ENCODE measurements around the gene NRG2. TPM values are rescaled to one million over a fixed set of nuclear protein-coding genes. Genes with fewer than 3 reads are reported as not detected.

NRG2 gene
- total RNA-seq, 4 donors from 2014 or later: 5.3 to 8.8 (median 7.5) TPM

DNA sequence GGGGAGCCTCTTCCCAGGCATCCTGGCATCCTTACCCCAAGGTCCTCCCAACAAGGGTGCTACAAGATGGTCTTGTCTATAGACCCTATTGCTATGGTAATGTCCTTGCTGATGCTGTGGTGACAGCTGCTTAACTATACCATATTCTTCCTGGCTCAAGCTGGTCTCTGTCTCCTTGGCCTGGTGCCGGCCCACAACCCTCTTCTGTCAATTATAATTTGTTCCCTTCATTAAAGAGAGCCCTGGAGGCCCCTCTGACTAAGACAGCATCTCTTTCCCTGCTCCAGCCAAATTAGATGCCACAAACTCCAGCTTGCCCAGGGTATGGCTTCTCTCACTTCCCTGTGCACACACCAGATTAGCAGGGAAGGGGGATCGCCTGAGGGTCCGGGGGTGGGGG, 160.8 kb downstream of the NRG2 start:
- DNase-seq (ENCODE audit: low spot score in 2 of 2): no peak
- 59 to 62% methylated on average over 3 of the region's 3 CpGs for WGBS, 2 donors
- H3K4me3 ChIP-seq (ENCODE audit: low read depth, poor library complexity, severe bottlenecking): no peak overlapping the region
- intact Hi-C loops (cut with DNase I; ENCODE audit: low total_unique reads): no loop called here
- TF ChIP-seq, protein P1, sequence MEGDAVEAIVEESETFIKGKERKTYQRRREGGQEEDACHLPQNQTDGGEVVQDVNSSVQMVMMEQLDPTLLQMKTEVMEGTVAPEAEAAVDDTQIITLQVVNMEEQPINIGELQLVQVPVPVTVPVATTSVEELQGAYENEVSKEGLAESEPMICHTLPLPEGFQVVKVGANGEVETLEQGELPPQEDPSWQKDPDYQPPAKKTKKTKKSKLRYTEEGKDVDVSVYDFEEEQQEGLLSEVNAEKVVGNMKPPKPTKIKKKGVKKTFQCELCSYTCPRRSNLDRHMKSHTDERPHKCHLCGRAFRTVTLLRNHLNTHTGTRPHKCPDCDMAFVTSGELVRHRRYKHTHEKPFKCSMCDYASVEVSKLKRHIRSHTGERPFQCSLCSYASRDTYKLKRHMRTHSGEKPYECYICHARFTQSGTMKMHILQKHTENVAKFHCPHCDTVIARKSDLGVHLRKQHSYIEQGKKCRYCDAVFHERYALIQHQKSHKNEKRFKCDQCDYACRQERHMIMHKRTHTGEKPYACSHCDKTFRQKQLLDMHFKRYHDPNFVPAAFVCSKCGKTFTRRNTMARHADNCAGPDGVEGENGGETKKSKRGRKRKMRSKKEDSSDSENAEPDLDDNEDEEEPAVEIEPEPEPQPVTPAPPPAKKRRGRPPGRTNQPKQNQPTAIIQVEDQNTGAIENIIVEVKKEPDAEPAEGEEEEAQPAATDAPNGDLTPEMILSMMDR (IDR thresholded peaks at IDR 0.05): no peak
- no peak for TF ChIP-seq POLR2A (IDR thresholded peaks at IDR 0.05)

DNA sequence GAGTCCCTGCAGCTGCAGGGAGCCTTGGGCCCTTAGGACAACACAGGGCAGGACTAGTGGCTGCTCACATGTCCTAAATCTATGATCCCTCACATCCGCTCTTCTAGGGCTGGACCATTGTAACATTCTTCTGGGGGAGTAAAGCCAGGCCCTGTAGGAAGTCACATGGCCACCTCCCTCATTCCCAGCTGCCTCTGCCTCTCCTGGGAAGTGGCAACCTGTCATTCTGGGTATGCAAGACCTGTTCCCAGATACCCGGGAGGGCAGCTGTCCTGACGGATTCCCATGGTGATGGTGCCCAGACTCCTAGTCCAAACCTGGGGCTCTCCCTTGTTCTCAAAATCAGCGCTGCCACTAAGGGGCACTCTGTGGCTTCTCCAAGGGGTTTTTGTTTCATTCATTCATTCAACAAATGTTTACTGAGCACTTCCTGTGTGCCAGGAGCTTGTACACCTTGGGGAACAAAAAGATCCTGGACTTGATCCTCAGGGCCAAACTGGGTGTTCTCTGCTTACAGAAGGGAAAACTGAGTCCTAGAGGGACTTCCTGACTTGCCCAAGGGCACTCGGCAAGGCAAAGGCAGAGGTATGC, 161.9 kb downstream of the NRG2 start:
- 65 to 75% methylated on average over 5 of the region's 5 CpGs for WGBS, 2 donors
- intact Hi-C loops (cut with DNase I; ENCODE audit: low total_unique reads): no loop called here
- no peak for DNase-seq (ENCODE audit: low spot score in 2 of 2)
- no peak for TF ChIP-seq POLR2A (IDR thresholded peaks at IDR 0.05)
- TF ChIP-seq, protein P1 (IDR thresholded peaks at IDR 0.05): no peak
- H3K4me3 ChIP-seq (ENCODE audit: low read depth, poor library complexity, severe bottlenecking): no peak overlapping the region

DNA sequence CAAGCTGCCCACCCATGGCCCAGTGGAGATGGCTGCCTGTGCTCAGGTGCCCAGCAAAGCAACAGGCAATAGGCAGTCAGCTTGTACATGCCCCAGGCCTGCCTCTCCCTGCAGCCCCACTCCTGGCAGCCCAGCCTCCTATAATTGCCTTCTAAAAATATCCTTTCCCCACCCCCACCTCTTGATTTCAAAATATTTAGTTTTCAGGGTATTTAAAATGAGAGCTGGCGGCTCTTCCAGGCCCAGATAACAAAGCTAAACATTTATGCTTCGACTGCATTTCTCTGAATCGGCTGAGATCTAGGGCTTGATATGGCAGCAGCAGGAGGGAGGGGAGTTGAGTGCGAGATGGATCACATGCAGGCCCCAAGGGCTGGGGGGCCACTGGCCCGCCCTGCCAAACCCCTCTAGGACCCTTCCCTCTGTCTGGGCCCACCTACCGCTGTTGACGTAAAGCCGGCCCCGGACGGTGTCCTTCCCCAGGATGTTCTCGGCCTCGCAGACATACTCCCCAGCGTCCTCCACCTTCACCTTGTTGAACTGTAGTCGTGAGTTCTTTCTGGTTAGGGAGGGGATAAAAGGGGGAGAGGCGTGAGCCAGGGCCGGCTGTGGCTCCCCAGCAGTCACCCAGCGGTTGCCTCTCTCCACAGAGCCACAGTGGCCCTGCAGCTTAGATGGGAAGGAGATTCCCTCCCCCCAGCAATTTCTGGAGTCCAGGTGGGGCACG, 162.5 kb downstream of the NRG2 start:
- WGBS, 2 donors: 60 to 63% methylated on average over 18 of the region's 18 CpGs
- intact Hi-C loops (cut with DNase I; ENCODE audit: low total_unique reads): no loop called here
- H3K4me3 ChIP-seq (ENCODE audit: low read depth, poor library complexity, severe bottlenecking): no peak overlapping the region
- no peak for TF ChIP-seq POLR2A (IDR thresholded peaks at IDR 0.05)
- TF ChIP-seq, protein P1 (IDR thresholded peaks at IDR 0.05): no peak
- no peak for DNase-seq (ENCODE audit: low spot score in 2 of 2)

DNA sequence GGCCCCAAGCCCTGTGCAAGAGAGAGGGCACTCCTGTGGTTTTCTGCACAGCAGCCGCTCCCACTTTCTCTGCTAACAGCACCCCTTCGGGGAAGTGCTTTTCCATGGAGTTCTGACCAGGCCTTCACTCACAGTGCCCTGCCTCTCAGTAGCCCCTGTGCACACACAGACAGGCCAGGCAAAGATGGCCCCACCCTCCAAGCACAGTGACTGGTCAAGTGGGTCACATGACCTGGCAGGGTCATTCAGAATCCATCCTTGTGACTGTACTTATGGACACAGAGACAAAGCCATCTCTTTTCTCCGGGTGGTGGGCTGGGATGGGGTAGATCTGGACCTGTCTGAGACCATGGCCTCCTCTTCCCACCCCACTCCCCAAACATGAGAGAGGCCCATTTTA, 165.0 kb downstream of the NRG2 start:
- H3K4me3 ChIP-seq (ENCODE audit: low read depth, poor library complexity, severe bottlenecking): no peak overlapping the region
- intact Hi-C loops (cut with DNase I; ENCODE audit: low total_unique reads): no loop called here
- WGBS, 2 donors: 98 to 100% methylated on average over 1 to 3 of the region's 3 CpGs

DNA sequence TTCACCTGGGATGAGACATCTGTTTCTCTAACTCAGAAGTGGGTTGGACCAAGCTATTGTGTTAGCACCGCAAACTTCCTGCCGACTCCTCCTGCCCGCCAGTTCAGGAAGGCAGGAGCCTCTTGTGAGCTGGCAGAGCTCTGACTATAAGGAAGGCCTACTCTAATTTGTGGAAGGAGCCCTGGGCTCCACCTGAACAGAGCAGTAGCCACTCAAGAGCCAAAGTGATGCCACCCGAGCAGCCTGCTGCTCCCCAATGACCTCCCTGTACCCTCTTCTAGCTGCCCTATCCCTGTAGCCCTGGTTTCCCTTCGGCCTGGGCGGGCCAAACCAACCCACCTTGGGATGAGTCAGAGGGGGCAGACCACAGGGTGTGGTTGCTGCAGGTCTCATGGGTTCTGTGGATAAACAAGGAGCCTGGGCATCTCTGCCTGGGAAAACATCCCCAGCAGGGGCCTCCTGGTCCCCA, 165.9 kb downstream of the NRG2 start:
- no peak overlapping the region for H3K4me3 ChIP-seq (ENCODE audit: low read depth, poor library complexity, severe bottlenecking)
- no peak for TF ChIP-seq POLR2A (IDR thresholded peaks at IDR 0.05)
- TF ChIP-seq, protein P1 (IDR thresholded peaks at IDR 0.05): no peak
- intact Hi-C loops (cut with DNase I; ENCODE audit: low total_unique reads): no loop called here
- WGBS, 2 donors: 79 to 80% methylated on average over 6 of the region's 6 CpGs
- DNase-seq (ENCODE audit: low spot score in 2 of 2): no peak

More for the DNA sequence above, 165.0 kb downstream of the NRG2 start:
- no peak for DNase-seq (ENCODE audit: low spot score in 2 of 2)
- TF ChIP-seq, protein P1 (IDR thresholded peaks at IDR 0.05): no peak
- TF ChIP-seq POLR2A (IDR thresholded peaks at IDR 0.05): no peak
